Endothelial cell of umbilical vein (primary cell): ENCODE results near the gene ULK4. TPM values are rescaled to one million over a fixed set of nuclear protein-coding genes. Genes with fewer than 3 reads are reported as not detected.
A peak's percentile ranks its signal among the peaks of the same experiment; 100 is the strongest.

Source experiments
- BruUV-seq: library from RNA; stranded (reverse); fragments of 400-500 nt; replicated peaks from 2 replicates; lab custom pipeline; 2021; lab: Mats Ljungman, UMichigan
- CTCF ChIA-PET: fragments of 300-600, 350-600 bp; sonication (Branson Sonifier 250); formaldehyde crosslinking; loops from one replicate; lab custom pipeline; 2021; ENCODE audit warnings: antibody characterized with exemption, inconsistent platforms; lab: Charles Lee
- POLR2A ChIA-PET: fragments of 300-600, 350-600 bp; sonication (Branson Sonifier 250); formaldehyde crosslinking; loops from one replicate; lab custom pipeline; 2021; ENCODE audit warnings: antibody characterized with exemption, inconsistent platforms; lab: Charles Lee
- DNase-seq: peaks from one replicate; pipeline ENCODE4 v3.0.0-alpha.2; 2011; ENCODE audit warnings: low read depth, low spot score
- FAIRE-seq: peaks from 2 replicates; lab custom pipeline; 2011; peaks lifted over from hg19 to GRCh38; lab: Jason Lieb, UNC
- H2AFZ ChIP-seq: 2 replicates; pipeline ENCODE4 v1.6.0; 2012; ENCODE audit warnings: low read depth, low read length, control low read depth, inconsistent platforms
- H3K27ac ChIP-seq: 2 replicates; pipeline ENCODE4 v1.5.1; 2011; ENCODE audit warnings: low read depth, mild to moderate bottlenecking, control low read depth, low read length, moderate library complexity; ENCODE audit not compliant: insufficient read depth
- H3K27me3 ChIP-seq, 2 experiments: 2 replicates each; pipeline versions ENCODE4 v1.6.0 to v1.6.1; 2011; ENCODE audit warnings: low read length in 2 of 2, mixed read lengths in 1 of 2; ENCODE audit not compliant: control insufficient read depth in 2 of 2, insufficient read depth in 2 of 2
- H3K36me3 ChIP-seq, 2 experiments: 2 replicates in 1 of 2; 3 replicates in 1 of 2; pipeline ENCODE4 v1.5.1; 2011; ENCODE audit warnings: low read length in 2 of 2, mild to moderate bottlenecking in 1 of 2, moderate library complexity in 1 of 2; ENCODE audit not compliant: control insufficient read depth in 2 of 2, insufficient read depth in 2 of 2; ENCODE audit errors: extremely low read depth in 1 of 2
- H3K4me1 ChIP-seq: 3 replicates; pipeline ENCODE4 v1.5.1; 2011; ENCODE audit warnings: mild to moderate bottlenecking, low read length; ENCODE audit not compliant: control insufficient read depth, insufficient read depth; ENCODE audit errors: extremely low read depth
- H3K4me2 ChIP-seq: 2 replicates; pipeline ENCODE4 v1.6.1; 2011; ENCODE audit warnings: low read length, control low read depth, mixed read lengths; ENCODE audit not compliant: insufficient read depth
- H3K4me3 ChIP-seq, 3 experiments: fragments of 200-600 bp in 1 of 3; sonication (generic), shearing (Covaris generic) in 1 of 3; replicated peaks in 1 of 3; 2 replicates each; pipeline ENCODE4 v1.5.1; 2011 to 2016; ENCODE audit warnings: control low read depth in 3 of 3, low read length in 3 of 3, mild to moderate bottlenecking in 2 of 3, inconsistent platforms in 1 of 3, low read depth in 1 of 3, moderate library complexity in 1 of 3; ENCODE audit not compliant: insufficient read depth in 1 of 3
- H3K79me2 ChIP-seq: 2 replicates; pipeline ENCODE4 v1.6.0; 2012; ENCODE audit warnings: low read length, inconsistent platforms; ENCODE audit not compliant: control insufficient read depth, insufficient read depth
- H3K9ac ChIP-seq: replicated peaks from 2 replicates; pipeline ENCODE3; 2011; ENCODE audit warnings: low read length, control low read depth; ENCODE audit not compliant: insufficient read depth; ENCODE audit errors: extremely low read depth
- H3K9me1 ChIP-seq: replicated peaks from 3 replicates; pipeline ENCODE4 v1.6.0; 2011; ENCODE audit warnings: mild to moderate bottlenecking, low read length; ENCODE audit not compliant: control insufficient read depth, insufficient read depth; ENCODE audit errors: extremely low read depth
- H3K9me3 ChIP-seq: replicated peaks from 2 replicates; pipeline ENCODE4 v1.5.1; 2012; ENCODE audit warnings: low read length, inconsistent platforms; ENCODE audit not compliant: control insufficient read depth, insufficient read depth
- H4K20me1 ChIP-seq: replicated peaks from 2 replicates; pipeline ENCODE3; 2011; ENCODE audit warnings: mild to moderate bottlenecking, low read length; ENCODE audit not compliant: control insufficient read depth, insufficient read depth; ENCODE audit errors: extremely low read depth
- EZH2 ChIP-seq: IDR thresholded peaks from 2 replicates; pipeline ENCODE4 v1.6.1; 2012; ENCODE audit warnings: borderline replicate concordance, low read depth, mild to moderate bottlenecking, moderate library complexity, low read length, inconsistent platforms; ENCODE audit not compliant: severe bottlenecking
- FOS ChIP-seq: IDR thresholded peaks from 2 replicates; pipeline ENCODE4 v1.6.1; 2011; ENCODE audit warnings: mild to moderate bottlenecking, low read length, moderate library complexity, borderline replicate concordance; ENCODE audit not compliant: insufficient read depth
- GATA2 ChIP-seq: IDR thresholded peaks from 2 replicates; pipeline ENCODE4 v1.7.0; 2011; ENCODE audit warnings: low read depth, mild to moderate bottlenecking, moderate library complexity, mixed read lengths, low read length; ENCODE audit not compliant: insufficient read length, insufficient read depth
- JUN ChIP-seq: IDR thresholded peaks from 2 replicates; pipeline ENCODE4 v1.6.1; 2011; ENCODE audit warnings: borderline replicate concordance, low read depth; ENCODE audit not compliant: insufficient read length, insufficient read depth
- MYC ChIP-seq: IDR thresholded peaks from one replicate; pipeline ENCODE4 v1.6.1; 2011; ENCODE audit warnings: mild to moderate bottlenecking, low read depth, low read length
- POLR2A ChIP-seq: IDR thresholded peaks from 2 replicates; pipeline ENCODE4 v1.6.1; 2012; ENCODE audit warnings: low read depth, mild to moderate bottlenecking, control low read depth, low read length
- POLR2AphosphoS5 ChIP-seq: IDR thresholded peaks from 2 replicates; pipeline ENCODE4 v1.6.1; 2012; ENCODE audit warnings: low read depth, mild to moderate bottlenecking, control low read depth, low read length, moderate library complexity; ENCODE audit not compliant: insufficient read depth
- dilution Hi-C: fragments of 300-500 bp; cut with MboI; formaldehyde crosslinking; loops from one replicate; pipeline ENCODE4 v1.15.0; 2019; ENCODE audit warnings: low sequenced_read_pairs; ENCODE audit not compliant: extremely low pct_ligation_motif_present
- intact Hi-C: fragments of 100-400 bp; cut with micrococcal nuclease; formaldehyde crosslinking; loops from one replicate; pipeline ENCODE4 v1.10.0; 2022
- polyA plus RNA-seq, 4 experiments: library from polyadenylated mRNA; depleted of rRNA in 3 of 4; stranded (reverse) in 3 of 4; unstranded in 1 of 4; fragments of >200 nt; gene quantifications; 2 replicates each; pipeline versions ENCODE4 v1.2.1 to v1.2.3, GENCODE V29; 2011 to 2012; ENCODE audit warnings: missing spikeins in 1 of 4
- total RNA-seq: library from RNA; stranded (reverse); gene quantifications from 2 replicates; pipeline ENCODE4 v1.2.3, GENCODE V29; 2021
- TF ChIP-seq, protein P1 (sequence below), 2 donors: IDR thresholded peaks; 1 replicate in 1 of 2; 2 replicates in 1 of 2; pipeline ENCODE4 v1.5.1; 2011; ENCODE audit warnings: low read length in 2 of 2, mild to moderate bottlenecking in 2 of 2, moderate library complexity in 2 of 2, control low read depth in 1 of 2, inconsistent platforms in 1 of 2, low read depth in 1 of 2; ENCODE audit not compliant: insufficient read depth in 1 of 2; ENCODE audit errors: extremely low read depth in 1 of 2
- TF ChIP-seq, protein P2 (sequence below): IDR thresholded peaks from 2 replicates; pipeline ENCODE4 v1.6.1; 2011; ENCODE audit not compliant: insufficient read depth, insufficient read length

Gene ULK4
- total and polyA plus RNA-seq, 2 donors (not counting 3 experiments of a cell fraction or from before 2014, with no cell fraction given), result 3.3 to 16.0 TPM

DNA sequence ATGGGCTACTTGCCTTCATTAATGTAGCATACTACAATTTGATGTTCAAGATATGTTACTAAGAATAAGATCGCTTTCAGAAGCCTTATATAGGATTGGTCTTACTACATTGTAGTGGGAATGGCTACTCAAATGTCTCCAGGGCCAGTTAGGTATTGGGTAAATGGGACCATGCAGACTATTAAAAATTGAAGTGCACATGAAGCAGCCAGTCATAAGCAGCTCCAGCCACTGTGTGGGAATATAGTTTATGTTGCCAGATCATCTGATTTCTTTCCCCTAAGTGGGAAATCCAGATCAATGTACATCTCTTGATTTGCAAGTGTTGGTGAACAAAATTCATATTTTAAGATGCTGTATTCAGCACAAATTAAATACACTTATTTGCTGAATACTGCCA is 757.5 kb downstream of the ULK4 start:
- CTCF ChIA-PET, result interaction anchor here (1.7 to 1.9 kb wide), 2 partner anchors 10 to 624 kb away, joined by 5 to 6 read pairs; no protein-coding TSS in a partner anchor
- H3K27ac ChIP-seq, result no peak overlapping the region
- intact Hi-C loops, result loop anchor here (5.0 to 10.0 kb wide), 5 partner anchors 513 to 1268 kb away; partner anchors contain the start of gene ULK4

More for the DNA sequence above, 757.5 kb downstream of the ULK4 start:
- no peak for TF ChIP-seq MYC
- no peak for TF ChIP-seq FOS
- TF ChIP-seq, protein P1, sequence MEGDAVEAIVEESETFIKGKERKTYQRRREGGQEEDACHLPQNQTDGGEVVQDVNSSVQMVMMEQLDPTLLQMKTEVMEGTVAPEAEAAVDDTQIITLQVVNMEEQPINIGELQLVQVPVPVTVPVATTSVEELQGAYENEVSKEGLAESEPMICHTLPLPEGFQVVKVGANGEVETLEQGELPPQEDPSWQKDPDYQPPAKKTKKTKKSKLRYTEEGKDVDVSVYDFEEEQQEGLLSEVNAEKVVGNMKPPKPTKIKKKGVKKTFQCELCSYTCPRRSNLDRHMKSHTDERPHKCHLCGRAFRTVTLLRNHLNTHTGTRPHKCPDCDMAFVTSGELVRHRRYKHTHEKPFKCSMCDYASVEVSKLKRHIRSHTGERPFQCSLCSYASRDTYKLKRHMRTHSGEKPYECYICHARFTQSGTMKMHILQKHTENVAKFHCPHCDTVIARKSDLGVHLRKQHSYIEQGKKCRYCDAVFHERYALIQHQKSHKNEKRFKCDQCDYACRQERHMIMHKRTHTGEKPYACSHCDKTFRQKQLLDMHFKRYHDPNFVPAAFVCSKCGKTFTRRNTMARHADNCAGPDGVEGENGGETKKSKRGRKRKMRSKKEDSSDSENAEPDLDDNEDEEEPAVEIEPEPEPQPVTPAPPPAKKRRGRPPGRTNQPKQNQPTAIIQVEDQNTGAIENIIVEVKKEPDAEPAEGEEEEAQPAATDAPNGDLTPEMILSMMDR (IDR thresholded peaks at IDR 0.05; ENCODE audit: extremely low read depth in 1 of 2, insufficient read depth in 1 of 2, low read depth in 1 of 2, low read length in 2 of 2), result no peak
- TF ChIP-seq POLR2AphosphoS5, result no peak
- no peak for TF ChIP-seq GATA2
- TF ChIP-seq JUN, result no peak
- no peak for TF ChIP-seq EZH2
- no peak for TF ChIP-seq POLR2A
- TF ChIP-seq, protein P2, sequence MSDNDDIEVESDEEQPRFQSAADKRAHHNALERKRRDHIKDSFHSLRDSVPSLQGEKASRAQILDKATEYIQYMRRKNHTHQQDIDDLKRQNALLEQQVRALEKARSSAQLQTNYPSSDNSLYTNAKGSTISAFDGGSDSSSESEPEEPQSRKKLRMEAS, result no peak
- FAIRE-seq (no peak), DNase-seq (no peak)
- POLR2A ChIA-PET, result no interaction called here
- BruUV-seq, result no TSS peak
- no peak overlapping the region for H3K9ac ChIP-seq
- peak overlapping the region; percentile 98 for H3K4me2 ChIP-seq
- dilution Hi-C loops, result no loop called here
- no peaks in the 10 kb centered on the region for H3K9me3 ChIP-seq
- H3K9me1 ChIP-seq, result no peaks in the 10 kb centered on the region
- H3K4me3 ChIP-seq, result peak overlapping the region in 1 of 3 experiments; percentile 11
- no peaks in the 10 kb centered on the region for H3K27me3 ChIP-seq
- peaks cover 98% of the 10 kb centered on the region for H3K79me2 ChIP-seq
- peaks cover 0 to 3% of the 10 kb centered on the region in 2 experiments for H3K36me3 ChIP-seq
- H2AFZ ChIP-seq, result no peak overlapping the region
- peaks cover 35% of the 10 kb centered on the region for H3K4me1 ChIP-seq
- H4K20me1 ChIP-seq, result peaks cover 58% of the 10 kb centered on the region
